ENCODE data around the gene OBI1.

- TF ChIP-seq CTCF (IDR thresholded peaks at IDR 0.05) (no peak), POLR2A (IDR thresholded peaks at IDR 0.05) (no peak)
Observed at GRCh38 chr13:78606471-78607408, 52.2 kb downstream of the OBI1 start.
